H54 (cell line): ENCODE data around the gene MRPL41.
"Not testable (repeated sequence)": the region's sequence is repeated elsewhere in the genome, so short reads cannot be mapped to it uniquely, and the experiment has no call there.

ENCODE experiments used
- DNase-seq: peaks from one replicate; pipeline ENCODE4 v3.0.0; 2011; ENCODE audit warnings: low spot score, mixed read lengths; ENCODE audit not compliant: insufficient read length
- FAIRE-seq: peaks from 3 replicates; lab custom pipeline; 2011; peaks lifted over from hg19 to GRCh38; lab: Jason Lieb, UNC
- POLR2A ChIP-seq: IDR thresholded peaks from 2 replicates; pipeline ENCODE4 v1.6.1; 2011; ENCODE audit warnings: low read depth, mild to moderate bottlenecking, low read length

The MRPL41 gene

GRCh38 chr9:137515338-137515724, 36.3 kb upstream of the MRPL41 start:
- no peak for TF ChIP-seq POLR2A
- FAIRE-seq (no peak), DNase-seq (no peak)

- FAIRE-seq, result no peak
- TF ChIP-seq POLR2A, result no peak
- DNase-seq, result no peak
These were observed 35.3 kb upstream of the MRPL41 start for GRCh38 chr9:137516144-137516917.

- FAIRE-seq, DNase-seq: not testable (repeated sequence)
These were observed 32.8 kb upstream of the MRPL41 start for GRCh38 chr9:137518661-137519459.

- FAIRE-seq (no peak), DNase-seq (no peak)
- TF ChIP-seq POLR2A, result no peak
These were observed 32.1 kb upstream of the MRPL41 start for GRCh38 chr9:137519553-137519952.

GRCh38 chr9:137520614-137521404, 30.9 kb upstream of the MRPL41 start:
- FAIRE-seq (no peak), DNase-seq (no peak)
- TF ChIP-seq POLR2A, result no peak

GRCh38 chr9:137521405-137521985, 30.2 kb upstream of the MRPL41 start:
- no peak for FAIRE-seq
- TF ChIP-seq POLR2A, result no peak
- DNase-seq, result no peak

- DNase-seq (no peak), FAIRE-seq (no peak)
- TF ChIP-seq POLR2A, result no peak
These were observed 28.8 kb upstream of the MRPL41 start for GRCh38 chr9:137522746-137523455.

- TF ChIP-seq POLR2A, result no peak
- FAIRE-seq (no peak), DNase-seq (no peak)
These were observed 27.3 kb upstream of the MRPL41 start for GRCh38 chr9:137524161-137524980.

- DNase-seq (no peak), FAIRE-seq (no peak)
- no peak for TF ChIP-seq POLR2A
These were observed 26.7 kb upstream of the MRPL41 start for GRCh38 chr9:137524981-137525317.

GRCh38 chr9:137530331-137530730, 21.3 kb upstream of the MRPL41 start:
- no peak for TF ChIP-seq POLR2A
- no peak for FAIRE-seq
- no peak for DNase-seq

- FAIRE-seq, result no peak
- DNase-seq, result no peak
These were observed 20.4 kb upstream of the MRPL41 start for GRCh38 chr9:137531099-137531765.

GRCh38 chr9:137532891-137533468, 18.7 kb upstream of the MRPL41 start:
- FAIRE-seq, DNase-seq: not testable (repeated sequence)

More at GRCh38 chr9:137531099-137531765, 20.4 kb upstream of the MRPL41 start:
- TF ChIP-seq POLR2A, result no peak
